HuH-7 (cell line): Measurements from ENCODE around the gene MYDGF.
A peak's percentile ranks its signal among the peaks of the same experiment; 100 is the strongest.
"Not testable (repeated sequence)": the region's sequence is repeated elsewhere in the genome, so short reads cannot be mapped to it uniquely, and the experiment has no call there.

ENCODE experiments used
- DNase-seq: peaks from one replicate; pipeline ENCODE4 v3.0.0; 2011; ENCODE audit warnings: low spot score

The MYDGF gene

GRCh38 chr19:4699826-4700692 is 29.9 kb upstream of the MYDGF start:
- no peak for DNase-seq

DNA sequence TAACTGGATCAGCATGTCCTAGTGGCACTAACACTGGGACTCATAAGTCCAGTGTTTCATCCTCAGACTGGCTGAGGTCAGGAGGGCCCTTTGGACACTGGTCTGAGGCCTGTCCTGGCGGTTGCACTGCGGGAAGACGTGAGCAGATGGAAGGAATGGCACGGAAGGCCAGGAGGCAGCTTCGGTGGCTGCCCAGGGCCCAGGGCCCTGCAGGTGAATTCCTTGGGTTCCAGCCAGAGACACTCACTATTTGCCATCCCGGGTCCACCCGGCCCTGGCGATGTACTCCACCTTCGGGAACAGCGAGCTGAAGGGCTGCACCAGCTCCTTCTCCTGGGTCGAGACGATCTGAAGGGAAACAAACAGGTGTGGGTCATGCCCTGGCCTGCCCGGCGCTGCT is 27.2 kb upstream of the MYDGF start:
- no peak for DNase-seq

- no peak for DNase-seq
Observed at GRCh38 chr19:4695224-4695731, 25.1 kb upstream of the MYDGF start.

DNA sequence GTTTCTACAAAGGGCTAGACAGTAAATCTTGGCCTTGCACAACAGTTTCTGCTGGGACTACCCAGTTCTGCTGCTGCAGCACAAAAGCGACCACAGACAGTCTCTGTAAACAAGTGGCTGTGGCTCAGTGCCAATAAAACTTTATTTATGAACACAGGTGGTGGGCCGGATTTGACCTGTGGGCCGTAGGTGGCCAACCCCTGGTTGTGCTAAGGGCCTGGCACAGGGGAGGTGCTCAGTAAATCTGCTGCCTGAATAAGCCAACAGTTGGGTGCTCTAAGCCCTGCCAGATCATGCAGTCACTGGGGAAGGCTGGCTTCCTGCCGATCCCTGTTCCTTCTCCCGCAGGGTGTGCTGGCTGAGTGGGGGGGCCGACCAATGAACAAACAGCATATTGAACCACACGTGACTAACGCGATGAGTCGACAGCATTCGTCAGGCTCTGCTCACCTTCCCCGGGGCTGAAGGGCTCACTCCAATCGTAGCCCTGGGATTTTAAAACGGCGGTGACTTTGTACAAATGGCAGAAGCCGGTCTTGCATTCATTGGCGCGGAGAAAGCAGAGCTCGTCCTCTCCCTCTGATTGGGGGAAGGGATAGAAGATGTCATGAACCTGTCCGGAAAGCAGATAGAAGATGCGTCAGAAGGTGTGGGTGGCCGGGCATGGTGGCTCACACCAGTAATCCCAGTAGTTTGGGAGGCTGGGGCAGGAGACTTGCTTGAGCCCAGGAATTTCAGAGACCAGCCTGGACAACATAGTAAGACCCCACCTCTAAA is 24.3 kb upstream of the MYDGF start:
- no peak for DNase-seq

DNA sequence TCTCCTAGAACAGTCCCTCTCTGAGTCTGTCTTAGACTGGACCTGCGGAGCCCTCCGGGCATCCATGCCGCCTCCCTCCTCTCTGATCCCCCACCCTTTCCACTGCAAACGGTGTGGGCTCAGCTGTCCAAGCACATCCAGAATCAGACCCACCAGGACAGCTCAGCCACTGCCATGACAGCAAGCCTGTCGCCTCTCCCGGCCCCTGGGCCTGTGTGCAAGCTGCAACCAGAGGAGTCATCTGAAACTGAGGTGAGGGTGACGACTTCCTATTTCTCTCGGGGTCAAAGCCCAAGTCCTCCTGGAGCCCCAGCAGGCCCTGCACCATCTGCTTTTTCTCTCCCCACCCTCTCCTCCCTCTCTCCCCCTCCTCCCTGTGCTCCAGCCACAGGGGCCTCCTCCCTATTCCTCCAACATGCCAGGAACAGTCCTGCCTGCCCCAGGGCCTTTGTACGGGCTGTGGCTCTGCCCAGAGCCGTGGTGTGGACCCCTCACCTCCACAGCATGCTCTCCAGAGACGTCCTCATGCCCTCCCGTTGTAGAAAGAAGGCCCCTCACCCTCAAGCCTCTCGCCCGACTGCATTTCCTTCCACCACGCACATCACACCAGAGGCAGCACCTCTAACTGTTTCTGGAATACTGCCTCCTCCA is 23.5 kb upstream of the MYDGF start:
- no peak for DNase-seq

DNA sequence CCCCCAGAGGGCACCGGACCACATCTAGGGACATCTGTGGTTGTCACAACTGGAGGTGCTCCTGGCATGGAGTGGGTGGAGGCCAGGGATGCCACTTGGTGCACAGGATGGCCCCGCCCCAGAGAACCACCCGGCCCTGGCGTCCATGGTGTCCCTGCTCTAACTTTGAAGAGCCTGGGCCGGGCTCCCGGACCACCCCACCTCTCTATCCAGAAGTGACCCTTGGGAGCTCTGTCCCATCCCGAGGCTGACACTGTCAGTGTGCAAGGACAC is 22.9 kb upstream of the MYDGF start:
- DNase-seq = no peak

DNA sequence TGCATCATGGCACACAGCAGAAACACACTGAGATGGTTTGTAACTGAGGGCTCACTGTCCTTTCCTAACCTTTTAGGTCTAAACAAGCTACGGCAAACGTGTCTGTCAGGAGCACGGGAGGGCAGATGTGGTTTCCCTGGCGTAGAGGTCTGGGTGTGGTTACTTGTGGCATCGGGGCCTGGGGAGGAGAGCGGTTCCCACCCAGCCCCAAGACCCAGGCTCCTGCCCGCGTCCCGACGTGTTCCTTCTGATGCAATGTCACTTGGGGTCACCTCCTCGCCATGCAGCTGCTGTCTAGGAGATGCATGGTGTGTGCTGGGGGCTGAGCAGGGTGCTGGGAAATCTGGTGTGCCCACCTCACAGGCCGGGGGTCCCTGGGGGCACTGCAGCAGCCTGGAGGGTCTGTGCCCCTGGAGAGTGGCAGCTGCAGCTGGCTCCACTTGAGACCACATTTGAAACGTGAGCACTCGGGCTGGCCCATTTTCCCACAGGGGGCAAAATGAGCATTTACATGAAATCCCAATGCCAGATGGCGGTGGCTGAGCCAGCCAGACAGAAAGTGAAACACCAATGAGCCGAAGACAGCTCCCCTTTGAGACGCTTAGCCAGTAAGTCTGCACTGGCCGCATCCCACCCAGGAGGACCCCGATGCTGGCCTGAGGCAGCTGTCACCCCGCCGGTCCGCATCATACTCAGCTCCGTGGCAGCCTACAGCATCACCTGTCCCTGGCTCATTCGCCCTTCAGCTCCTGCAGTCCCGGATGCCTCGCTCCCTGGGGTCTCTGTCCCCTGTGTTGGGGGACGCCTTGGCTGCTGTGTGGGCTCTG is 22.3 kb upstream of the MYDGF start:
- no peak for DNase-seq

GRCh38 chr19:4691373-4691772 is 21.2 kb upstream of the MYDGF start:
- DNase-seq = no peak

DNA sequence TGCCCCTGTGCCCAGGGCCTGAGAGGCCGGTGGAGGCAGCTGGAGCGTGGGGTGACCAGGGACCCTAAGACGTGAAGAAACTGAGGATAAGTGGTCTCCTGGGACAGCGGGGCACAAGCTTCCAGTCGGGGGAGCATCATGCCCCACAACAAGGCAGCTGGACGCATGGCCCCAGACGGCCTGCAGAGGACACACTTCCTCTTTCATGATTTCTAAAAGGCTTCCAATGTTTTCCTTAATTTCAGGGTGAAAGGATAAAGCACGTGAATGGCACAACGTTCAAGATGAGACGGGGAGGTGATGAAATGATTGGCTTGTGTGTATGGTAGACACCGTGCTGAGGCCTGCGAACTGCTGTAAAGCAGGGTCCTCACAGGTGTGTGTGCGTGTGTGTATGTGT is 20.2 kb upstream of the MYDGF start:
- no peak for DNase-seq

DNA sequence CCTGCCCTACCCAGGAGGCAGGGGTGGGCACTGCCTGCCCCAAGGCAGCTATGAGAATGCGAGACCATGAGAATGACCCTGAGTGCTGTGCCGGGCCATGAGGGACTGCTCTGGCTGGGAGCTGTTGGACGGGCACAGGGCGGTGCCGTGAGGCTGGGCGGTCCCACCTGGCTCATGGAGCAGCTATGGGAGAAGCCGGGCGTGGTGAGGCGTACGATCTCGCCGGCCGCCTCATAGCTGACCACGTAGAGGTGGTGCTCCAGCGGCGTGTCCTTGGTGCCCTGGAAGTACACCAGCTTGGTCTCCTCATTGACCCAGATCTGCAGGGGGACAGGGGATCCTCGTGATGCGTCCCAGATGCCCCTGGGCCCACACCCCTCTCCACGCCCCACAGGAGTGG is 19.3 kb upstream of the MYDGF start:
- no peak for DNase-seq

DNA sequence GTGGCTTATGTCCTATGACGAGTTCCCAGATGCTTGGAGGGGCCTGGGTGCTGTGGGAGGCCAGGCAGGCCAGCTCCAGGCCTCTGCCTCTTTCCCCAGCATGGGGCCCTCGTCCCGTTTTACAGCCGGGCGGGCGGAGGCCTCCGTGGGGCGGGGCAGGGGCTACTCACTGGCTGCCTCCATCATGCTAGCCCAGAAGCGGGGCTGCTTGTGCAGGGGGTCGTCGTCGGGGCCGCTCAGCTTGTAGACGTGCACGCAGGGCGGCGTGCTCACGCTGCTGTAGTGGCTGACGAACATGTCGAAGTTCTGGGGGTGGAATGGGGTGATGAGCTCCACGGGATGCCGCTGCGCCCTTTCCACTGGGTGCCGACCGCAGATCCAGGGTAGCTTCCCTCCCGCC is 18.4 kb upstream of the MYDGF start:
- no peak for DNase-seq

DNA sequence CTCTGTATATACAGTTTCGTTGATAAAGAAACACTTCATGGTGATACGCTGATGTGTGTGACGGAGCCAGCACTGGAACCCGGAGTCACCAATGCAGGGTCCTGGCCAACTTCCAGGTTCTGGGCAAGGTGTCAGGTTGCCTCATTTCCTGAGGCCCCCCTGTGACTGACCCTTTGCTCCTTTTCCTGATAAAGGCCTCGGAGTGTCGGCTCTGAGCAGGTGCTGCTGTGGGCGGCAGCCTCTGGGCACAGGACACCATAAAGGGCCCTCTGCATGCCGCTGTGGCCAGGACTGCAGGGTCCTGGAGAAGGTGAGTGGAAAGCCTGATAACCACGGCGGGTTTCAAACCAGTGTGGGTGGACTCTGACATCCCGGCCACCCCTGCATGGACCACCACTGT is 17.3 kb upstream of the MYDGF start:
- no peak for DNase-seq

GRCh38 chr19:4686700-4687099 is 16.6 kb upstream of the MYDGF start:
- DNase-seq = no peak

GRCh38 chr19:4684312-4685095 is 14.4 kb upstream of the MYDGF start:
- DNase-seq = no peak

GRCh38 chr19:4682417-4683200 is 12.5 kb upstream of the MYDGF start:
- no peak for DNase-seq

GRCh38 chr19:4680021-4680420 is 9.9 kb upstream of the MYDGF start:
- DNase-seq = not testable (repeated sequence)

DNA sequence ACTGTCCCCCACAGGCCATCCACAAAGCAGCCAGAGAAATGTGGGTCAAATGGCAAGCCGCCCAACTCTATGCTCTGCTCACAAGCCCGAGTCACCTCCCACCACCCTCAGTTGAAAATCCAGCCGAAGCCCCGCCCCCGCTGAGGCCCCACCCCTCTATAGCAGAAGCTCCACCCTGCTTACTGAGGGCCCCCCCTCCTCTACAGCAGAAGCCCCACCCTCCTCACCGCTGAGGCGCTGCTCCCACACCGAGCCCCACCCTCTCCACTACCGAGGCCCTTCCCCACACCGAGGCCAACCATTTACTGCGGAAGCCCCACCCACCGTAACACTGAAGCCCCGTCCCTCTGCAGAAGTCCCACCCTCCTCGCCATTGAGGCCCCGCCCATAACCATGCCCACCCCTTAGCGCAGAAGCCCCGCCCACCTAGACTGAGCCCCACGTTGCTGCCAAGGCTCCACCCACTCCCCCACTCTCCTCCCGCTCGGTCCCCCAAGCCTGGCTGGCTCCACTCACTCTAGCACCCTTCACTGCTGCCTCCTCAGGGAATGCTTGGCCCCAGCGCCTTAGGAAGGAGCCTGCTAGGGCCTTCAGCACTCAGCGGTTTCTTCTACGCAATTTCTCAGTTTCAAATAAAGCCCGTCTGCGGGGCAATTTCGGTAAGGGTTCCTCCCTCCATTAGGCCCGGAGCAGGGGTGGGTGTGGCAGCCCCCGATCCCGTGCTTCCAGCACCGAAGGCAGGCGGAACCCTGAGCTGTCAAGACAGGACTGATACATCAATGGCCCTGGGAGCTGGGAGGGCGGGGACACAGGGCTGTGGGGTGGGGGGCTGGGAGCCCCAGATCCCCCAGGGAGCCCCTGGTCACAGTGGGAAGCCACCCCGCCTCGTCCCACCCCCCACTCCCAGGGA is 9.0 kb upstream of the MYDGF start:
- no peak for DNase-seq

DNA sequence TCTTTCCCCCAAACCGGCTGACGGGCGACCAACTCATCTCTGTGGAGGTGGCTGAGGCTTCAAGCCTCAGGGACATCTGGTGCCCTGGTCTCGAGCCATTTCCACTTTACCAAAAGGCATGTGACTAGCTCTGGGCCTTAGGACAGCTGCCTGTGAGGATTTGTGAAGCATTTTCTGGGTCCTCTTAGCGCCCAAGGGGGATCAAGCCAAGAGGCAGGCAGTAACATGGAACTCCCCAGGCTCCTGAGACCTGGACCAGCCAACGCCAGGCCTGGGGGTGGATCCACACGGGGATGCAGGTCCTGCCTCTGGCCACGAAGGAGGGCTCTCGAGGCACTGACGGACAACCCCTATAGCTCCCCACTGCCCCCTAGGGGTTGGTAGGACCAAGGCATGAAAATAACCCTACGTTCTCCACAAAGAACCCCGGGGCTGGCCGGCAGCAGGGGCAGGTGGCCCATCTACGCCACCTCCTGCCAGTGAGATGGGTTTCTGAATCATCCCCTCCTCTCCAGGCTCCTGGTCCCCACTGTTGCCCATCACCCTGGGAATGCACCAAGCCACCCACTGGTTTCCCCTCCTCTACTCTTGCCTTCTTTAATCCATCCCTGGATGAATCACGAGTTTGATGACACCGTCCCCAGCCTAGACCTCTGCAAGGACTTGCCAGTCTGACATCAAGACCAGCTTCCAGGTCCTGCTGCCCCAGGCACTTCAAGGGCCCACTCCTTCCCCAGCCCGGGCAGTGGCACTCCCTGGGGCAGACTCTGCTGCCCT is 7.0 kb upstream of the MYDGF start:
- DNase-seq = peak; percentile 63

DNA sequence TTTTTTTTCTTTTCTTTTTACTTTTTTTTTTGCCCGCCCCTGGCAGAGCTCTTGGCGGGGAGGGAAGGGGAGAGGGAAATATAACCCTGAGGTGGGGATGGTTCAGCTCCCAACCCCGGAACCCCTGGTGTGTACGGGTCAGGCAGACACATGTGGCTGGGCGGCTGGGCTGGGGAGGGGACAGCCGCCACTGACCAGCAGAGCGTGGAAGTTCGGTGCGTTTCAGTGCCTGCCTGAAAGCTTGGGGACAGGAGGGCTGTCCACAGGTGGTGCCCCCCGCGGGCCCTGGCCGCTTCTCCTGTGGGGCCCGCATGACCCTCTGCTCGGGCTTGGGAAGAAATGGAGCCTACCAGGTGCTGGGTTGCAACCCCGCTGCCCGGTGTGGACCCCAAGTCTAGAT is 5.2 kb upstream of the MYDGF start:
- no peak for DNase-seq
